HEK293T (cell line): Measurements from ENCODE around the gene TMEM233.

Experiments used
- ARNT ChIP-seq: fragments of 450-650 bp; IDR thresholded peaks from 2 replicates; pipeline ENCODE4 v1.6.1; 2017; ENCODE audit warnings: mild to moderate bottlenecking
- ELF4 ChIP-seq: fragments of 450-650 bp; IDR thresholded peaks from 2 replicates; pipeline ENCODE4 v1.6.1; 2017; ENCODE audit warnings: antibody characterized with exemption
- HDGF ChIP-seq: fragments of 450-650 bp; IDR thresholded peaks from 2 replicates; pipeline ENCODE4 v1.6.1; 2017; ENCODE audit warnings: antibody characterized with exemption, borderline replicate concordance
- TARDBP ChIP-seq: fragments of 450-650 bp; IDR thresholded peaks from 2 replicates; pipeline ENCODE4 v1.6.1; 2016

- no peak for TF ChIP-seq ELF4
- no peak for TF ChIP-seq TARDBP
- no peak for TF ChIP-seq ARNT
- TF ChIP-seq HDGF: no peak
These were observed 36.7 kb upstream of the TMEM233 start for GRCh38 chr12:119556854-119557253.
